H1 (cell line): ENCODE measurements around the gene RCL1. TPM values are rescaled to one million over a fixed set of nuclear protein-coding genes. Genes with fewer than 3 reads are reported as not detected.
"Not testable (repeated sequence)": the region's sequence is repeated elsewhere in the genome, so short reads cannot be mapped to it uniquely, and the experiment has no call there.

Experiments used
- CTCF ChIA-PET: fragments of 300-600 bp; sonication (Branson Sonifier 250); formaldehyde crosslinking; loops from one replicate; lab custom pipeline; 2021; ENCODE audit not compliant: partially characterized antibody; lab: Charles Lee
- POLR2A ChIA-PET: fragments of 300-600 bp; sonication (Branson Sonifier 250); formaldehyde crosslinking; loops from one replicate; lab custom pipeline; 2021; ENCODE audit warnings: inconsistent platforms; ENCODE audit not compliant: partially characterized antibody; lab: Charles Lee
- DNase-seq, 2 experiments: peaks; one replicate each; pipeline versions ENCODE4 v3.0.0 to v3.0.0-alpha.2; 2010 to 2022; ENCODE audit warnings: low spot score in 2 of 2, low read depth in 1 of 2, mixed read lengths in 1 of 2
- FAIRE-seq: peaks from 2 replicates; lab custom pipeline; 2011; peaks lifted over from hg19 to GRCh38; lab: Jason Lieb, UNC
- H2AFZ ChIP-seq: 2 replicates; pipeline ENCODE4 v1.8.1; 2012; ENCODE audit warnings: low read length, inconsistent platforms
- H2AK5ac ChIP-seq: 2 replicates; pipeline ENCODE4 v1.6.1; 2013; ENCODE audit warnings: low read depth, low read length
- H2BK120ac ChIP-seq: replicated peaks from 2 replicates; pipeline ENCODE3; 2013; ENCODE audit warnings: low read depth, low read length, inconsistent platforms
- H2BK12ac ChIP-seq: 2 replicates; pipeline ENCODE4 v1.6.1; 2013; ENCODE audit warnings: low read depth, low read length
- H2BK15ac ChIP-seq: 2 replicates; pipeline ENCODE4 v1.6.1; 2013; ENCODE audit warnings: low read length
- H2BK20ac ChIP-seq: 2 replicates; pipeline ENCODE4 v1.6.1; 2013; ENCODE audit warnings: low read length
- H2BK5ac ChIP-seq: 2 replicates; pipeline ENCODE4 v1.6.1; 2013; ENCODE audit warnings: low read depth, low read length
- H3K14ac ChIP-seq: 2 replicates; pipeline ENCODE4 v1.6.1; 2013; ENCODE audit warnings: inconsistent platforms; ENCODE audit not compliant: insufficient read length
- H3K18ac ChIP-seq: 2 replicates; pipeline ENCODE4 v1.6.1; 2013; ENCODE audit warnings: low read length; ENCODE audit errors: extremely low read depth
- H3K23ac ChIP-seq: 2 replicates; pipeline ENCODE4 v1.6.1; 2013; ENCODE audit warnings: inconsistent platforms; ENCODE audit not compliant: insufficient read length
- H3K23me2 ChIP-seq: 2 replicates; pipeline ENCODE4 v1.6.1; 2013; ENCODE audit warnings: low read depth, low read length
- H3K27ac ChIP-seq: 2 replicates; pipeline ENCODE4 v1.6.1; 2011; ENCODE audit warnings: low read depth, low read length, inconsistent platforms
- H3K27me3 ChIP-seq, 4 experiments: replicated peaks in 1 of 4; 1 replicate in 1 of 4; 2 replicates in 3 of 4; pipeline versions ENCODE4 v1.6.1 to v1.8.1; 2011 to 2013; ENCODE audit warnings: low read length in 3 of 4, mild to moderate bottlenecking in 3 of 4, inconsistent platforms in 2 of 4, mixed read lengths in 2 of 4, moderate library complexity in 1 of 4; ENCODE audit not compliant: control insufficient read depth in 3 of 4, insufficient read depth in 3 of 4; ENCODE audit errors: extremely low read depth in 1 of 4
- H3K36me3 ChIP-seq, 4 experiments: 2 replicates each; pipeline versions ENCODE4 v1.6.1 to v1.8.1; 2011 to 2013; ENCODE audit warnings: mild to moderate bottlenecking in 4 of 4, low read length in 3 of 4, moderate library complexity in 2 of 4, control low read depth in 1 of 4, inconsistent platforms in 1 of 4; ENCODE audit not compliant: insufficient read depth in 4 of 4, control insufficient read depth in 2 of 4
- H3K4ac ChIP-seq: replicated peaks from 2 replicates; pipeline ENCODE3; 2013; ENCODE audit warnings: low read length, low read depth, mixed read lengths, inconsistent platforms; ENCODE audit not compliant: insufficient read length
- H3K4me1 ChIP-seq, 4 experiments: replicated peaks in 1 of 4; 1 replicate in 1 of 4; 2 replicates in 3 of 4; pipeline versions ENCODE4 v1.6.1 to v1.8.1; 2011 to 2013; ENCODE audit warnings: low read length in 3 of 4, inconsistent platforms in 2 of 4, mixed read lengths in 1 of 4; ENCODE audit not compliant: insufficient read depth in 4 of 4, control insufficient read depth in 3 of 4
- H3K4me2 ChIP-seq, 2 experiments: 2 replicates each; pipeline versions ENCODE4 v1.6.1 to v1.8.1; 2011 to 2013; ENCODE audit warnings: low read depth in 2 of 2, low read length in 2 of 2, control low read depth in 1 of 2, inconsistent platforms in 1 of 2, mild to moderate bottlenecking in 1 of 2; ENCODE audit not compliant: insufficient read depth in 1 of 2
- H3K4me3 ChIP-seq, 4 experiments: fragments of 200-600, 300-600 bp in 1 of 4; sonication (generic), shearing (Covaris generic), sonication (Bioruptor Twin) in 1 of 4; 2 replicates each; pipeline versions ENCODE4 v1.5.1 to v1.8.1; 2011 to 2016; ENCODE audit warnings: low read length in 4 of 4, low read depth in 3 of 4, control low read depth in 2 of 4, inconsistent platforms in 2 of 4, mild to moderate bottlenecking in 2 of 4, mixed read lengths in 1 of 4, moderate library complexity in 1 of 4; ENCODE audit not compliant: insufficient read depth in 2 of 4; ENCODE audit errors: extremely low read depth in 1 of 4
- H3K56ac ChIP-seq: replicated peaks from 2 replicates; pipeline ENCODE3; 2013; ENCODE audit warnings: low read depth, mild to moderate bottlenecking, mixed read lengths, low read length, inconsistent platforms; ENCODE audit not compliant: insufficient read length
- H3K79me1 ChIP-seq: 2 replicates; pipeline ENCODE4 v1.6.1; 2013; ENCODE audit warnings: low read depth, low read length, control low read depth
- H3K79me2 ChIP-seq, 2 experiments: 2 replicates each; pipeline versions ENCODE4 v1.6.1 to v1.8.1; 2012 to 2013; ENCODE audit warnings: low read length in 2 of 2, mild to moderate bottlenecking in 2 of 2, inconsistent platforms in 1 of 2; ENCODE audit not compliant: insufficient read depth in 2 of 2, control insufficient read depth in 1 of 2
- H3K9ac ChIP-seq, 4 experiments: replicated peaks in 1 of 4; 1 replicate in 1 of 4; 2 replicates in 3 of 4; pipeline versions ENCODE4 v1.6.1 to v1.8.1; 2011 to 2013; ENCODE audit warnings: low read depth in 3 of 4, low read length in 3 of 4, control low read depth in 2 of 4, mild to moderate bottlenecking in 2 of 4, moderate library complexity in 2 of 4, inconsistent platforms in 1 of 4; ENCODE audit errors: extremely low read depth in 1 of 4
- H3K9me3 ChIP-seq, 2 experiments: 2 replicates each; pipeline versions ENCODE4 v1.6.1 to v1.8.1; 2012 to 2013; ENCODE audit warnings: mild to moderate bottlenecking in 2 of 2, moderate library complexity in 2 of 2, control low read depth in 1 of 2, inconsistent platforms in 1 of 2, low read depth in 1 of 2, low read length in 1 of 2, mixed read lengths in 1 of 2; ENCODE audit not compliant: insufficient read depth in 2 of 2
- H4K20me1 ChIP-seq, 2 experiments: replicated peaks in 1 of 2; 2 replicates each; pipeline versions ENCODE3 to v1.8.1; 2011 to 2013; ENCODE audit warnings: inconsistent platforms in 2 of 2, low read length in 2 of 2, mild to moderate bottlenecking in 1 of 2; ENCODE audit not compliant: insufficient read depth in 2 of 2, control insufficient read depth in 1 of 2
- H4K5ac ChIP-seq: 2 replicates; pipeline ENCODE4 v1.6.1; 2013; ENCODE audit warnings: low read length, low read depth, mixed read lengths, inconsistent platforms; ENCODE audit not compliant: insufficient read length
- H4K8ac ChIP-seq: 2 replicates; pipeline ENCODE4 v1.8.0; 2013; ENCODE audit warnings: mild to moderate bottlenecking, moderate library complexity, low read length, inconsistent platforms; ENCODE audit not compliant: insufficient read depth; ENCODE audit errors: extremely low read depth
- H4K91ac ChIP-seq: replicated peaks from 2 replicates; pipeline ENCODE3; 2013; ENCODE audit warnings: low read length, mixed read lengths, inconsistent platforms; ENCODE audit not compliant: insufficient read length
- WGBS, 2 experiments: shearing (Covaris generic) in 1 of 2; methylation state at CpG; one replicate each; pipeline versions ENCODE4 v1.1.6 to v1.1.7; 2013 to 2015; ENCODE audit warnings: low lambda C conversion rate in 2 of 2, mixed read lengths in 2 of 2, inconsistent platforms in 1 of 2, low coverage in 1 of 2, missing lambda C conversion rate in 1 of 2; ENCODE audit not compliant: insufficient replicate concordance in 2 of 2, insufficient coverage in 1 of 2, insufficient read length in 1 of 2; ENCODE audit errors: extremely low coverage in 1 of 2, missing lambda C conversion rate in 1 of 2; 5-methylcytosine and 5-hydroxymethylcytosine counted together
- polyA plus RNA-seq, 7 experiments: library from polyadenylated mRNA; depleted of rRNA in 3 of 7; stranded (reverse) in 5 of 7; unstranded in 2 of 7; fragments of >200 nt in 5 of 7; fragments of 200-250 nt in 2 of 7; gene quantifications; 1 replicate in 5 of 7; 2 replicates in 1 of 7; 4 replicates in 1 of 7; pipeline versions ENCODE4 v1.2.1 to v1.2.3, GENCODE V29; 2011 to 2013; ENCODE audit warnings: missing spikeins in 2 of 7, mixed read lengths in 2 of 7
- total RNA-seq: library from RNA; stranded (reverse); fragmentation: NEBNext Ultra II Directional; extraction: Animal tissue kit (Norgen Biotek cat#: 25700); gene quantifications from 2 replicates; pipeline ENCODE4 v1.2.1, GENCODE V29; 2021

The RCL1 gene
- total and polyA plus RNA-seq, 2 of the 8 experiments (the other 6 are each of a cell fraction or from before 2014, with no cell fraction given) = 21.0 to 29.5 TPM

- H3K4ac ChIP-seq, H4K91ac ChIP-seq, H3K56ac ChIP-seq, H3K23ac ChIP-seq, H2BK120ac ChIP-seq, H3K36me3 ChIP-seq, POLR2A ChIA-PET, FAIRE-seq, H3K79me1 ChIP-seq, H2AK5ac ChIP-seq, H3K9ac ChIP-seq, H3K27ac ChIP-seq, H2BK15ac ChIP-seq, H3K4me3 ChIP-seq, H3K23me2 ChIP-seq, H3K4me2 ChIP-seq, H2BK12ac ChIP-seq, H3K4me1 ChIP-seq, H2AFZ ChIP-seq, DNase-seq, H3K18ac ChIP-seq, H3K14ac ChIP-seq, H3K79me2 ChIP-seq, H2BK20ac ChIP-seq, H2BK5ac ChIP-seq, H3K9me3 ChIP-seq, H4K8ac ChIP-seq, H3K27me3 ChIP-seq, H4K20me1 ChIP-seq, H4K5ac ChIP-seq: not testable (repeated sequence)
- CTCF ChIA-PET = interaction anchor here (1.4 to 1.8 kb wide), 2 partner anchors 12 to 14 kb away, joined by 5 to 6 read pairs; no protein-coding TSS in a partner anchor
- WGBS, 2 experiments = 78% methylated on average over 2 of the region's 2 CpGs; no CpG with 5 or more reads in 1 of the 2 experiments
These were observed 17.8 kb upstream of the RCL1 start for GRCh38 chr9:4774958-4775357.
